ENCODE measurements around the gene NFILZ.

- TF ChIP-seq, protein P1, sequence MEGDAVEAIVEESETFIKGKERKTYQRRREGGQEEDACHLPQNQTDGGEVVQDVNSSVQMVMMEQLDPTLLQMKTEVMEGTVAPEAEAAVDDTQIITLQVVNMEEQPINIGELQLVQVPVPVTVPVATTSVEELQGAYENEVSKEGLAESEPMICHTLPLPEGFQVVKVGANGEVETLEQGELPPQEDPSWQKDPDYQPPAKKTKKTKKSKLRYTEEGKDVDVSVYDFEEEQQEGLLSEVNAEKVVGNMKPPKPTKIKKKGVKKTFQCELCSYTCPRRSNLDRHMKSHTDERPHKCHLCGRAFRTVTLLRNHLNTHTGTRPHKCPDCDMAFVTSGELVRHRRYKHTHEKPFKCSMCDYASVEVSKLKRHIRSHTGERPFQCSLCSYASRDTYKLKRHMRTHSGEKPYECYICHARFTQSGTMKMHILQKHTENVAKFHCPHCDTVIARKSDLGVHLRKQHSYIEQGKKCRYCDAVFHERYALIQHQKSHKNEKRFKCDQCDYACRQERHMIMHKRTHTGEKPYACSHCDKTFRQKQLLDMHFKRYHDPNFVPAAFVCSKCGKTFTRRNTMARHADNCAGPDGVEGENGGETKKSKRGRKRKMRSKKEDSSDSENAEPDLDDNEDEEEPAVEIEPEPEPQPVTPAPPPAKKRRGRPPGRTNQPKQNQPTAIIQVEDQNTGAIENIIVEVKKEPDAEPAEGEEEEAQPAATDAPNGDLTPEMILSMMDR (IDR thresholded peaks at IDR 0.05; ENCODE audit: low read depth, low read length) = no peak
- TF ChIP-seq POLR2A (IDR thresholded peaks at IDR 0.05; ENCODE audit: extremely low read depth, insufficient read length) = no peak
- TF ChIP-seq MAX (IDR thresholded peaks at IDR 0.05; ENCODE audit: low read depth, low read length) = no peak
- no peak for TF ChIP-seq MYC (IDR thresholded peaks at IDR 0.05; ENCODE audit: low read depth, low read length)
These were observed 989 bp downstream of the NFILZ start for GRCh38 chr19:8631425-8631819.
